GM21717 (cell line): Measurements from ENCODE around the gene NEURL1.

Experiments
- ATAC-seq: cut with Tn5 transposase; IDR thresholded peaks from one replicate; pipeline ENCODE4 v1.9.1; 2021; ENCODE audit warnings: mild to moderate bottlenecking, moderate library complexity; ENCODE audit not compliant: unreplicated experiment

Gene NEURL1

DNA sequence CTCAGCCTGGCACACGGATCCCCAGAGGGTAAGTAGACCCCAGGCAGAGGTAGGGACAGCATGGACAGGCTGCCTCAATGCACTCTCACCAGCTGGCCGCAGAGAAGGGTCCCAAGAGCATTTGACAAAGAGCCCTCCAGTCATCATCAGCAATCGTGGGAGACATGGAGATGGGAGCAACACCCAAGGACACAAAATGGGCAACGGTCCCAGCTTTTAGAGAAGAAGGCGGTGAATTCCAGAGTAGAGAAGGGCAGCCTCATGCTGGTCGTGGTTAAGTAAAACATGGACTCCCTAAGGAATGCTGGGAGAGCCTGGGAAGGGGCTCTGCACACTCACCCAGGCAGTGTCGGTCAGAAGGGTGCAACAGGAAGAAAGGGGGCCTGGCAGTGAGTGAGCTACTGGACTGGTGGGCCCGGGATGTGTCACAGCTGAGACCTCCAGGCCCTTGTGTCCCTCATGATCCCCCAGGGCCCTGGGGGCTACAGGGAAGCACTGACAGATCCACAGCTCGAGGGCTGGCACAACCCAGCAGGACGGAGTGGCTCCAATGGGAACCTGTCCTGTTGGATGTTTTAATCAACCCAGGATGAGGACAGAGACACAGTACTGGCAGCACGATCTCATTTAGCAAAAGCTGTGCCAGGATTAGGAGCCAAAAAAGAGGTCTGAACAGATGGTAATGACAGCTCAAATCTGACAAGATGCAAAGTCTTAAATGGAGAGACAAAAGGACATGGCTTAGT, 147.1 kb downstream of the NEURL1 start:
- ATAC-seq = no peak

DNA sequence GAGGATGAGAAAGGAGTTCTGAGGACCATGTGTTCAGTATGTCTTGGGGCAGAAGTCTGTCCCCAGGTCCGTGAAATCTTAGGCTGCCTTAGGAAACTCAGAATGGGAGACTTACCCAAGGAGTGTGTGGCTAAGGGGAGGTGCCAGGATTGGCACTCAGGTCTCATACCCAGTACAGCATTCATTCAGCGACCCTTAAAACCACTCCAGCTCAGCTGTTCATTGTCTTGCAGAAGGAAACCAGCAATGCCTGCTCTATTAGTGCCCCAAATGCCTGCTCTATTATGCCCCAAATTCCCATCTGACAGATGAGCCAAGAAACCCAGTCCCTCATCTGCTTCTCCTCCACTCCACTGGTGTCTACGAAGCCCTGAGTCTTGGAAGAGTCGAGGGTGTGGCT, 147.8 kb downstream of the NEURL1 start:
- no peak for ATAC-seq
